Thymus (tissue), 11 donors: Measurements from ENCODE around the gene MRTFA. TPM values are rescaled to one million over a fixed set of nuclear protein-coding genes. Genes with fewer than 3 reads are reported as not detected.
"Not testable (repeated sequence)": the region's sequence is repeated elsewhere in the genome, so short reads cannot be mapped to it uniquely, and the experiment has no call there.

Experiments used
- DNase-seq, 9 donors: peaks; one replicate each; pipeline ENCODE4 v3.0.0-alpha.2; 2013; ENCODE audit warnings: low spot score in 9 of 9, low read depth in 6 of 9, missing footprints in 1 of 9
- H3K27ac ChIP-seq, 2 donors: one replicate each; pipeline ENCODE4 v1.5.1; 2013; ENCODE audit warnings: control low read depth in 1 of 2, low read depth in 1 of 2, low read length in 1 of 2, mild to moderate bottlenecking in 1 of 2, moderate library complexity in 1 of 2
- H3K27me3 ChIP-seq, 2 donors: one replicate each; pipeline ENCODE4 v1.5.1; 2013; ENCODE audit warnings: low read length in 1 of 2; ENCODE audit not compliant: control insufficient read depth in 2 of 2, insufficient read depth in 1 of 2
- H3K36me3 ChIP-seq, 2 donors: one replicate each; pipeline ENCODE4 v1.5.1; 2013; ENCODE audit warnings: low read length in 1 of 2, mild to moderate bottlenecking in 1 of 2, moderate library complexity in 1 of 2; ENCODE audit not compliant: control insufficient read depth in 2 of 2, insufficient read depth in 2 of 2
- H3K4me1 ChIP-seq, 2 donors: one replicate each; pipeline ENCODE4 v1.5.1; 2013; ENCODE audit warnings: low read length in 2 of 2; ENCODE audit not compliant: control insufficient read depth in 2 of 2, insufficient read depth in 2 of 2
- H3K4me3 ChIP-seq, 2 donors: one replicate each; pipeline ENCODE4 v1.5.1; 2013; ENCODE audit warnings: low read length in 2 of 2, control low read depth in 1 of 2, mild to moderate bottlenecking in 1 of 2
- H3K9me3 ChIP-seq, 2 donors: one replicate each; pipeline ENCODE4 v1.5.1; 2013; ENCODE audit warnings: low read length in 1 of 2, mild to moderate bottlenecking in 1 of 2; ENCODE audit not compliant: control insufficient read depth in 2 of 2, insufficient read depth in 1 of 2
- WGBS: extraction: QIAGEN DNeasy Blood & Tissue Kit; methylation state at CpG from one replicate; pipeline ENCODE4 v1.1.7; 2013; 5-methylcytosine and 5-hydroxymethylcytosine counted together
- polyA plus RNA-seq: library from polyadenylated mRNA; stranded (reverse); fragments of 200-250 nt; gene quantifications from one replicate; pipeline ENCODE4 v1.2.3, GENCODE V29; 2013
- total RNA-seq: library from RNA; stranded (reverse); fragments of 120-200 nt; gene quantifications from one replicate; pipeline ENCODE4 v1.2.4, GENCODE V29; 2013
- donor health status: healthy.

The MRTFA gene
- total and polyA plus RNA-seq, 2 donors: 16.8 to 37.0 TPM

GRCh38 chr22:40625794-40626193 is 10.7 kb downstream of the MRTFA start:
- not testable (repeated sequence) for H3K4me1 ChIP-seq, H3K27ac ChIP-seq, H3K27me3 ChIP-seq, H3K36me3 ChIP-seq, DNase-seq, H3K9me3 ChIP-seq, H3K4me3 ChIP-seq
- WGBS: 97% methylated on average over 3 of the region's 3 CpGs

GRCh38 chr22:40625281-40625680 is 11.2 kb downstream of the MRTFA start:
- WGBS: 98% methylated on average over 3 of the region's 3 CpGs
- not testable (repeated sequence) for H3K36me3 ChIP-seq, H3K4me3 ChIP-seq, H3K27me3 ChIP-seq, H3K4me1 ChIP-seq, H3K27ac ChIP-seq, DNase-seq
- H3K9me3 ChIP-seq: peaks cover 0 to 11% of the 10 kb centered on the region in 2 donors

- DNase-seq: no peak
- peaks cover 0 to 11% of the 10 kb centered on the region in 2 donors for H3K9me3 ChIP-seq
- H3K36me3 ChIP-seq: no peaks in the 10 kb centered on the region
- 97% methylated on average over 1 of the region's 1 CpG for WGBS
- H3K4me3 ChIP-seq: no peak overlapping the region
- no peaks in the 10 kb centered on the region for H3K27me3 ChIP-seq
- no peak overlapping the region for H3K27ac ChIP-seq
- H3K4me1 ChIP-seq: peaks cover 2 to 3% of the 10 kb centered on the region in 2 donors
Observed at GRCh38 chr22:40624770-40625169, 11.7 kb downstream of the MRTFA start.

- H3K27ac ChIP-seq: no peak overlapping the region
- DNase-seq: no peak
- 96% methylated on average over 9 of the region's 9 CpGs for WGBS
Observed at GRCh38 chr22:40621309-40622151, 15.0 kb downstream of the MRTFA start.

DNA sequence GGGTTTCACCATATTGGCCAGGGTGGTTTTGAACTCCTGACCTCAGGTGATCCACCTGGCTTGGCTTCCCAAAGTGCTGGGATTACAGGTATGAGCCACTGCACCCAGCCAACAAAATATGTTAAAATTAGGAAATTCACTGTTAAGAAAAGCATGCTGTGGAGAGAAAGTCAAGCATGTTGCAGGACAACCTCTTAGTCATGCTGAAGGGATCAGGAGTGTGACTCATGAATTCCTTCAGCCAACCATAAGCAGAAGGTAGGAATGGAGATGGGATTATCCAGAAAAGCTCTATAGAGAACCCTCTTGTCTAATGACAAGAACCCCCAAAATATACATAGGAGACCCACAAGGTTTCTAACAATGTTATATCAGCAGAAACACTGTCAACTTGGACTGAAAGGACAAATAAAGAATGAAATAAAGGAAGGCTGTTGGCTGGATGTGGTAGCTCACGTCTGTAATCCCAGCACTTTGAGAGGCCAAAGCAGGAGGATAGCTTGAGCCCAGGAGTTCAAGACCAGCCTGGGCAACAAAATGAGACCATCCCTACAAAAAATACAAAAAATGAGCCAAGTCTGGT is 16.0 kb downstream of the MRTFA start:
- H3K27ac ChIP-seq: no peak overlapping the region
- 100% methylated on average over 1 of the region's 1 CpG for WGBS

More at GRCh38 chr22:40621309-40622151, 15.0 kb downstream of the MRTFA start:
- H3K4me1 ChIP-seq: no peaks in the 10 kb centered on the region
- H3K9me3 ChIP-seq: peaks cover 0 to 11% of the 10 kb centered on the region in 2 donors
- no peak overlapping the region for H3K4me3 ChIP-seq
- H3K36me3 ChIP-seq: no peaks in the 10 kb centered on the region
- H3K27me3 ChIP-seq: no peaks in the 10 kb centered on the region

GRCh38 chr22:40618400-40618799 is 18.1 kb downstream of the MRTFA start:
- DNase-seq: no peak
- Histone ChIP-seq H3K27me3 (no peaks in the 10 kb centered on the region), H3K4me1 (no peaks in the 10 kb centered on the region), H3K9me3 (peaks cover 0 to 11% of the 10 kb centered on the region in 2 donors), H3K4me3 (no peak overlapping the region), H3K36me3 (no peaks in the 10 kb centered on the region), H3K27ac (no peak overlapping the region)
- WGBS: 98% methylated on average over 5 of the region's 5 CpGs

More for the DNA sequence above, 16.0 kb downstream of the MRTFA start:
- DNase-seq: no peak
- Histone ChIP-seq H3K4me3 (no peak overlapping the region), H3K27me3 (no peaks in the 10 kb centered on the region), H3K9me3 (peaks cover 0 to 11% of the 10 kb centered on the region in 2 donors), H3K36me3 (no peaks in the 10 kb centered on the region), H3K4me1 (no peaks in the 10 kb centered on the region)

DNA sequence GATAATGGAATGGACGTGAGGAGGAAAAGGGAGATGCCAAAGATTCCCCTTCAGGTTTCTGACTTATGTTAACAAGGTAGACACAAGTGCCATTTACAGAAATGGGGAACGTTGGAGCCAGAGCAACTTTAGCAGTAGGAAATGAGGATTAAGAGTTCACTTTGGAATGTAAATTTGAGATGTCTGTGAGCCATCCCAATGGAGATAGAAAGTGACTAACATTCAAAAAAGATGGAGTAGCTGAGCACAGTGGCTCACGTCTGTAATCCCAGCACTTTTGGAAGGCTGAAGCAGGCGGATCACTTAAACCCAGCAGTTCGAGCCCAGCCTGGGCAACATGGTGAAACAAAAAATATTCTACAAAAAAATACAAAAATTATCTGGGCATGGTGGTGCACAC is 19.9 kb downstream of the MRTFA start:
- H3K9me3 ChIP-seq: peaks cover 0 to 4% of the 10 kb centered on the region in 2 donors
- no peaks in the 10 kb centered on the region for H3K4me1 ChIP-seq
- DNase-seq: no peak
- H3K36me3 ChIP-seq: peaks cover 0 to 3% of the 10 kb centered on the region in 2 donors
- H3K4me3 ChIP-seq: no peak overlapping the region
- H3K27me3 ChIP-seq: no peaks in the 10 kb centered on the region
- WGBS: 97% methylated on average over 5 of the region's 5 CpGs
- H3K27ac ChIP-seq: no peak overlapping the region

DNA sequence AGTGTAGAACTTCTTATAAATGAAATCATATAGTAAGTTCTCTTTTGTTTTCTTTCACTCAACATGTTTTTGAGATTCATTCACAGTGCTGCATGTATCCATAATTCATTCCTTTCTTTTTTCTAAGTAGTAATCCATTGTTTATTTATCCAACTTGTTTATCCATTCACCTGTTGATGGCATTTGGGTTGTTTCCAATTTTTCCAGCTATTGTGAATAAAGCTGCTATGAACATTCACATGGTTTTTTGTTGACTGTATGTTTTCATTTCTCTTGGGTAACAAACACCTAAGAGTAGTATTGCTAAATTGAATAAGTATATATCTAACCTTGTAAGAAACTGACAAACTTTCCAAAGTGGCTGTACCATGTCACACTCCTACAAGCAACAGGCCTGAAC is 23.5 kb downstream of the MRTFA start:
- Histone ChIP-seq H3K27ac (no peak overlapping the region), H3K9me3 (no peaks in the 10 kb centered on the region), H3K27me3 (no peaks in the 10 kb centered on the region), H3K4me3 (no peak overlapping the region), H3K36me3 (peaks cover 0 to 6% of the 10 kb centered on the region in 2 donors), H3K4me1 (no peaks in the 10 kb centered on the region)
- DNase-seq: no peak

- no peaks in the 10 kb centered on the region for H3K4me1 ChIP-seq
- H3K27ac ChIP-seq: no peak overlapping the region
- 96% methylated on average over 4 of the region's 4 CpGs for WGBS
- no peak for DNase-seq
- no peak overlapping the region for H3K4me3 ChIP-seq
- H3K27me3 ChIP-seq: no peaks in the 10 kb centered on the region
- no peaks in the 10 kb centered on the region for H3K9me3 ChIP-seq
- peaks cover 0 to 6% of the 10 kb centered on the region in 2 donors for H3K36me3 ChIP-seq
Observed at GRCh38 chr22:40612291-40612751, 24.2 kb downstream of the MRTFA start.
